Smooth muscle cell (in vitro differentiated cells): ENCODE results near the gene URAD. TPM values are rescaled to one million over a fixed set of nuclear protein-coding genes. Genes with fewer than 3 reads are reported as not detected.

Source experiments
- DNase-seq: peaks from one replicate; lab custom pipeline; 2025; ENCODE audit not compliant: unreplicated experiment; lab: John Stamatoyannopoulos, UW
- H2AFZ ChIP-seq: fragments of 200-600 bp; sonication (generic); 2 replicates; pipeline ENCODE4 v1.6.0; 2016; ENCODE audit warnings: antibody characterized with exemption, low read depth, mild to moderate bottlenecking
- H3F3A ChIP-seq: fragments of 200-600 bp; sonication (generic); 2 replicates; pipeline ENCODE4 v1.6.0; 2017; ENCODE audit warnings: antibody characterized with exemption, low read depth
- H3K27ac ChIP-seq: fragments of 200-600 bp; sonication (generic); 2 replicates; pipeline ENCODE4 v1.5.1; 2016; ENCODE audit warnings: low read depth, mild to moderate bottlenecking
- H3K27me3 ChIP-seq: fragments of 200-600 bp; sonication (generic); 2 replicates; pipeline ENCODE4 v1.6.1; 2016; ENCODE audit warnings: low read depth, mild to moderate bottlenecking
- H3K36me3 ChIP-seq: fragments of 200-600 bp; sonication (generic); 2 replicates; pipeline ENCODE4 v1.5.1; 2016; ENCODE audit warnings: low read depth
- H3K4me1 ChIP-seq: fragments of 200-600 bp; sonication (generic); 2 replicates; pipeline ENCODE4 v1.5.1; 2016; ENCODE audit warnings: low read depth
- H3K4me2 ChIP-seq: fragments of 200-600 bp; sonication (generic); 2 replicates; pipeline ENCODE4 v1.6.0; 2016; ENCODE audit warnings: mild to moderate bottlenecking
- H3K4me3 ChIP-seq: fragments of 200-600 bp; sonication (generic); 2 replicates; pipeline ENCODE4 v1.5.1; 2016; ENCODE audit warnings: mild to moderate bottlenecking
- H3K79me2 ChIP-seq: fragments of 200-600 bp; sonication (generic); 2 replicates; pipeline ENCODE4 v1.6.0; 2016; ENCODE audit warnings: low read depth, mild to moderate bottlenecking
- H3K9ac ChIP-seq: fragments of 200-600 bp; sonication (generic); 2 replicates; pipeline ENCODE4 v1.6.0; 2016; ENCODE audit warnings: low read depth
- H3K9me3 ChIP-seq: fragments of 200-600 bp; sonication (generic); replicated peaks from 2 replicates; pipeline ENCODE4 v1.5.1; 2016; ENCODE audit warnings: low read depth
- H4K20me1 ChIP-seq: fragments of 200-600 bp; sonication (generic); 2 replicates; pipeline ENCODE4 v1.6.0; 2016; ENCODE audit warnings: low read depth
- WGBS: methylation state at CpG from one replicate; pipeline ENCODE4 v1.1.7; 2016; ENCODE audit warnings: low lambda C conversion rate; 5-methylcytosine and 5-hydroxymethylcytosine counted together
- polyA plus RNA-seq: library from polyadenylated mRNA; unstranded; fragments of >200 nt; fragmentation: Nextera tagmentation; extraction: Ambion mirVana; gene quantifications from 2 replicates; pipeline ENCODE4 v1.2.1, GENCODE V29; 2016
- small RNA-seq: library from RNA; depleted of rRNA; stranded (forward); fragments of <200 nt; gene quantifications from one replicate; pipeline ENCODE3, GENCODE V24; 2014
- total RNA-seq: library from RNA; depleted of rRNA; stranded (reverse); fragments of >200 nt; gene quantifications from 2 replicates; pipeline ENCODE4 v1.2.3, GENCODE V29; 2014
- TF ChIP-seq, protein P1 (sequence below): fragments of 200-600 bp; sonication (generic); IDR thresholded peaks from 2 replicates; pipeline ENCODE4 v1.5.1; 2017; ENCODE audit warnings: borderline replicate concordance, mild to moderate bottlenecking, antibody characterized with exemption; ENCODE audit not compliant: insufficient read depth, poor library complexity, severe bottlenecking

Gene URAD
- total and polyA plus RNA-seq, 2 experiments from 2014 or later, result not detected

DNA sequence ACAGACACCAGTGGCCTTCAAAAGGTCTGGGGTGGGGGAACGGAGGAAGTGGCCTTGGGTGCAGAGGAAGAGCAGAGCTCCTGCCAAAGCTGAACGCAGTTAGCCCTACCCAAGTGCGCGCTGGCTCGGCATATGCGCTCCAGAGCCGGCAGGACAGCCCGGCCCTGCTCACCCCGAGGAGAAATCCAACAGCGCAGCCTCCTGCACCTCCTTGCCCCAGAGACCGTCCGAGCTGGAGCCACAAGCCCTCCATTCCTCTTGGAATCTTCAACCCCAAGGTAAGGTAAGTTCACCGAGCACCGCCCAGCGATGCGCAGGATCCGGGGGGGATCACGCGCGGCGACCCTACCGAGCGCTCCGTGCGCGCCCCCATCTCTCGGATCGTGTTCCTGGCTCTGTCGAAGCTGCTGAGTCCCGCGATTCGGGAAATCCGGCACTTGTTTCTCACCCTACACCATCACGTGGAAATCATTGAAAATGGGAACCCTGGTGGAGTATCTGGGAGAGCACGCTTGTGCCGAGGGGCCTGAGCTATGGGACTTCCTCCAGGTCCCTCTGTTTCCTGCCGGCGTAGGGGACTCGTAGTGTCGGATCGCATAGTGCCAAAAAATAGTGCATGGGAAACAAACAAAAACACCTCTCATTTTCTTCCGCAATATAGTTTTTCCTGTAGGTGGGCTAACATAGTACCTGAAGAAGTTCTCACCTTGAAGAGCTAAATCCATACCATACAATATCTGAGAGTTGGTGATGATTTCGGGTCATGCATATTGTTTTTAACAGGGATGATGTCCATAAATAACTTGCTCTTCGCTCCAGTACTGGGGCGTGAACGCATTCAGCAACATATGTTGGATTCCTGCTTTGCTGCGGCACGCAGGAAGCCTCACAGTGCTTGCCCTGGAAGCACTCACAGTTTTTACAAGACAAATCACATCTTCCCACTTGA lies 59.4 kb downstream of the URAD start:
- H3K36me3 ChIP-seq, result no peaks in the 10 kb centered on the region
- WGBS, result 18% methylated on average over 48 of the region's 48 CpGs

DNA sequence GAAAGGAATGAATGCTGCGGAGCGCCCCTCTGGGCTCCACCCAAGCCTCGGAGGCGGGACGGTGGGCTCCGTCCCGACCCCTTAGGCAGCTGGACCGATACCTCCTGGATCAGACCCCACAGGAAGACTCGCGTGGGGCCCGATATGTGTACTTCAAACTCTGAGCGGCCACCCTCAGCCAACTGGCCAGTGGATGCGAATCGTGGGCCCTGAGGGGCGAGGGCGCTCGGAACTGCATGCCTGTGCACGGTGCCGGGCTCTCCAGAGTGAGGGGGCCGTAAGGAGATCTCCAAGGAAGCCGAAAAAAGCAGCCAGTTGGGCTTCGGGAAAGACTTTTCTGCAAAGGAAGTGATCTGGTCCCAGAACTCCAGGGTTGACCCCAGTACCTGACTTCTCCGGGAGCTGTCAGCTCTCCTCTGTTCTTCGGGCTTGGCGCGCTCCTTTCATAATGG lies 60.1 kb downstream of the URAD start:
- Histone ChIP-seq H3F3A (no peaks in the 10 kb centered on the region), H3K4me1 (no peaks in the 10 kb centered on the region), H3K27me3 (peaks cover 100% of the 10 kb centered on the region), H3K4me3 (no peak overlapping the region), H4K20me1 (no peaks in the 10 kb centered on the region), H3K79me2 (no peaks in the 10 kb centered on the region), H3K9ac (no peak overlapping the region), H3K9me3 (no peaks in the 10 kb centered on the region), H2AFZ (no peak overlapping the region), H3K36me3 (no peaks in the 10 kb centered on the region), H3K27ac (no peak overlapping the region), H3K4me2 (no peak overlapping the region)
- DNase-seq, result no peak
- 17% methylated on average over 26 of the region's 26 CpGs for WGBS
- TF ChIP-seq, protein P1, sequence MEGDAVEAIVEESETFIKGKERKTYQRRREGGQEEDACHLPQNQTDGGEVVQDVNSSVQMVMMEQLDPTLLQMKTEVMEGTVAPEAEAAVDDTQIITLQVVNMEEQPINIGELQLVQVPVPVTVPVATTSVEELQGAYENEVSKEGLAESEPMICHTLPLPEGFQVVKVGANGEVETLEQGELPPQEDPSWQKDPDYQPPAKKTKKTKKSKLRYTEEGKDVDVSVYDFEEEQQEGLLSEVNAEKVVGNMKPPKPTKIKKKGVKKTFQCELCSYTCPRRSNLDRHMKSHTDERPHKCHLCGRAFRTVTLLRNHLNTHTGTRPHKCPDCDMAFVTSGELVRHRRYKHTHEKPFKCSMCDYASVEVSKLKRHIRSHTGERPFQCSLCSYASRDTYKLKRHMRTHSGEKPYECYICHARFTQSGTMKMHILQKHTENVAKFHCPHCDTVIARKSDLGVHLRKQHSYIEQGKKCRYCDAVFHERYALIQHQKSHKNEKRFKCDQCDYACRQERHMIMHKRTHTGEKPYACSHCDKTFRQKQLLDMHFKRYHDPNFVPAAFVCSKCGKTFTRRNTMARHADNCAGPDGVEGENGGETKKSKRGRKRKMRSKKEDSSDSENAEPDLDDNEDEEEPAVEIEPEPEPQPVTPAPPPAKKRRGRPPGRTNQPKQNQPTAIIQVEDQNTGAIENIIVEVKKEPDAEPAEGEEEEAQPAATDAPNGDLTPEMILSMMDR, result no peak

More for the DNA sequence above, 59.4 kb downstream of the URAD start:
- Histone ChIP-seq H3K79me2 (no peaks in the 10 kb centered on the region), H2AFZ (no peak overlapping the region), H3K4me2 (no peak overlapping the region), H3K9ac (no peak overlapping the region), H3K27me3 (peaks cover 100% of the 10 kb centered on the region), H4K20me1 (no peaks in the 10 kb centered on the region), H3F3A (no peaks in the 10 kb centered on the region), H3K27ac (no peak overlapping the region), H3K9me3 (no peaks in the 10 kb centered on the region), H3K4me1 (no peaks in the 10 kb centered on the region), H3K4me3 (no peak overlapping the region)
- TF ChIP-seq, protein P1, result no peak
- DNase-seq, result no peak

Small RNAs within 50 kb of the gene (small RNA-seq; reads per million reads assigned to genes)
- gene ATP5F1EP2, result 1.5 reads per million, percentile 38 among the genes with 10 or more reads in this experiment
- 0.08 reads per million for gene RN7SL272P

Other genes starting within 250 kb of the URAD start
- gene GSX1, start 196.2 kb downstream of the URAD start, total RNA-seq, result not detected in 2 replicates
- gene GSX1, start 196.2 kb downstream of the URAD start, polyA plus RNA-seq, result not detected in 2 replicates
- gene PDX1, start 68.7 kb downstream of the URAD start, total RNA-seq, result not detected in 2 replicates
- not detected in 2 replicates for gene PDX1, start 68.7 kb downstream of the URAD start, polyA plus RNA-seq
- gene CDX2, start 19.4 kb downstream of the URAD start, total RNA-seq, result 0.04 and 0.18 TPM in 2 replicates
- gene CDX2, start 19.4 kb downstream of the URAD start, polyA plus RNA-seq, result 0.31 and 0.45 TPM in 2 replicates
- gene FLT3, start 111.9 kb upstream of the URAD start, total RNA-seq, result not detected in 2 replicates
- not detected in 2 replicates for gene FLT3, start 111.9 kb upstream of the URAD start, polyA plus RNA-seq
- 24.8 and 28.2 TPM in 2 replicates for gene PAN3, start 149.9 kb upstream of the URAD start, total RNA-seq
- gene PAN3, start 149.9 kb upstream of the URAD start, polyA plus RNA-seq, result 2.9 and 5.5 TPM in 2 replicates